ENCODE data around the gene CXCL12.

- TF ChIP-seq POLR2AphosphoS5 (IDR thresholded peaks at IDR 0.05) (no peak), CTCF (IDR thresholded peaks at IDR 0.05) (no peak)
These were observed 39.4 kb upstream of the CXCL12 start for GRCh38 chr10:44424298-44424697.

Measured in prostate gland (tissue), 2 donors.